Measurements from ENCODE around the gene EEFSEC.

The EEFSEC gene

GRCh38 chr3:128153156-128154041, at the start of gene EEFSEC:
Gene EEFSEC (plus strand): TSS chr3:128153481. CDS start chr3:128153508, 27 bp downstream.
- DNase-seq, result peak; percentile 84

GRCh38 chr3:128107834-128108233, 45.4 kb upstream of the EEFSEC start:
- DNase-seq, result no peak

- DNase-seq, result no peak
Observed at GRCh38 chr3:128111147-128111546, 42.1 kb upstream of the EEFSEC start.

GRCh38 chr3:128112357-128112968, 40.8 kb upstream of the EEFSEC start:
- peak; percentile 77 for DNase-seq

GRCh38 chr3:128113817-128114794, 39.2 kb upstream of the EEFSEC start:
- DNase-seq, result peak; percentile 20

GRCh38 chr3:128122013-128122412, 31.3 kb upstream of the EEFSEC start:
- no peak for DNase-seq

GRCh38 chr3:128123156-128123537, 30.1 kb upstream of the EEFSEC start:
- DNase-seq, result no peak

- DNase-seq, result peak; percentile 96
Observed at GRCh38 chr3:128123538-128124368, 29.5 kb upstream of the EEFSEC start, which contains the start of gene RUVBL1. Gene RUVBL1 (minus strand): TSS chr3:128123812. CDS start chr3:128123724, 88 bp downstream.

- no peak for DNase-seq
Observed at GRCh38 chr3:128127236-128127635, 26.0 kb upstream of the EEFSEC start.

GRCh38 chr3:128128251-128128650, 25.0 kb upstream of the EEFSEC start:
- DNase-seq, result no peak

- DNase-seq, result no peak
Observed at GRCh38 chr3:128131897-128132646, 21.2 kb upstream of the EEFSEC start.

- peak; percentile 60 for DNase-seq
Observed at GRCh38 chr3:128133273-128133883, 19.9 kb upstream of the EEFSEC start.

- no peak for DNase-seq
Observed at GRCh38 chr3:128143496-128143895, 9.8 kb upstream of the EEFSEC start.

GRCh38 chr3:128144512-128145187, 8.6 kb upstream of the EEFSEC start:
- DNase-seq, result no peak

- no peak for DNase-seq
Observed at GRCh38 chr3:128145279-128145678, 8.0 kb upstream of the EEFSEC start.

- DNase-seq, result no peak
Observed at GRCh38 chr3:128146201-128146600, 7.1 kb upstream of the EEFSEC start.

GRCh38 chr3:128149650-128150049, 3.6 kb upstream of the EEFSEC start:
- DNase-seq, result no peak

GRCh38 chr3:128151758-128152274, 1.5 kb upstream of the EEFSEC start:
- no peak for DNase-seq

GRCh38 chr3:128152419-128153155, 694 bp upstream of the EEFSEC start:
- DNase-seq, result peak; percentile 72
